ENCODE data around the gene RAB3A.

DNA sequence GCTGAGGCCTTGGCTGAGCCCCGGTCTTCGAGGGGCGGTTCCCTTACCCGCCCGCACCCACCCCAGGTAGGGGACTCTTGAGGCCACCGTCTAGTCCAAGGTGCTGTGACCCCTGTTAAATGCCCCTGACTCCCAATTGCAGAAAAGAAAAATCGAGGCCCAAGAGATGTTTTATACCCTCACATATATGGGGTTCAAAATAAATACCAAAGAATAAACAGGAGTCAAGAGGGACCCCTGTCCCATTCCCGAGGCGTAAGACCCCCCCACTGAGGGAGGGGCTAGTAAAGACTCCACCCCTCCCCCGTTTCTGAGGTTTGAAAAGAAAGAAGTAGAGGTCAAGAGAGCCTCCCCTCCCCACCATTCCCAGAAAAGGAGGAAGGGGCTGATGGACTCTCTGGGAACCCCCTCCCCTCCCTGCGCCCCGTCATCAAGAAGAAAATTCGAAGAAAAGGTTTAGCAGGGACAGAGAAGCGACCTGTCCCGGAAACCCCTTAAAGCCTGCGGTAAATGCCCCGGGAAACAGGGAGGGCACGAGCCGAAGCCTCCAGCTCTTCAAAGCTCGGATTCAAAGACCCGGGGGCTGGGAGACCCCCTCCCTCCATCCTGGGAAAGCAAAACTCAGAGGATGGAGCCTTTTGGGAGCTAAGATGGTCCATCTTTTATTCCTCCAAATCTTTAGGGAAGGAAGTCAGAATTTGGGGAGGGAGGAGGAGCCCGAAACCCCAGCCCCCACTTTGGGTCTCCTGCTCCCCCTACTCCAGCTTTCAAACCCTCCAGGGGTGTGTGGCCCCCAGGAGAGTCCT, 755 bp upstream of the RAB3A start:
- no peak for TF ChIP-seq POLR2AphosphoS5 (IDR thresholded peaks at IDR 0.05)
- no peak for TF ChIP-seq EP300 (IDR thresholded peaks at IDR 0.05)

Measured in stomach (tissue), 4 donors.